DOHH2 (cell line): ENCODE data around the gene DHRS2.

Source experiments
- H3F3A ChIP-seq: fragments of 200-600 bp; sonication (generic), shearing (Covaris generic); 2 replicates; pipeline ENCODE4 v1.6.0; 2016; ENCODE audit warnings: antibody characterized with exemption, mild to moderate bottlenecking; ENCODE audit not compliant: control insufficient read depth, insufficient read depth
- H3K27ac ChIP-seq: fragments of 200-600 bp; sonication (generic); 2 replicates; pipeline ENCODE4 v1.5.1; 2014; ENCODE audit warnings: low read depth, mild to moderate bottlenecking, low read length, moderate library complexity
- H3K27me3 ChIP-seq: fragments of 200-600 bp; sonication (generic); 2 replicates; pipeline ENCODE4 v1.6.1; 2014; ENCODE audit warnings: mild to moderate bottlenecking, low read length, mixed read lengths; ENCODE audit not compliant: control insufficient read depth
- H3K36me3 ChIP-seq: fragments of 200-600 bp; sonication (generic); 2 replicates; pipeline ENCODE4 v1.6.1; 2014; ENCODE audit warnings: mild to moderate bottlenecking, low read length, moderate library complexity, mixed read lengths; ENCODE audit not compliant: control insufficient read depth
- H3K4me1 ChIP-seq: fragments of 200-600 bp; sonication (generic); 2 replicates; pipeline ENCODE4 v1.6.1; 2014; ENCODE audit warnings: mild to moderate bottlenecking, low read length, mixed read lengths; ENCODE audit not compliant: control insufficient read depth
- H3K4me2 ChIP-seq: fragments of 200-600 bp; sonication (generic); 2 replicates; pipeline ENCODE4 v1.6.0; 2014; ENCODE audit warnings: mild to moderate bottlenecking, low read length, moderate library complexity
- H3K4me3 ChIP-seq: fragments of 200-600 bp; sonication (generic); 2 replicates; pipeline ENCODE4 v1.5.1; 2014; ENCODE audit warnings: mild to moderate bottlenecking, low read length, mixed read lengths
- H3K79me2 ChIP-seq: fragments of 200-600 bp; sonication (generic); 2 replicates; pipeline ENCODE4 v1.6.1; 2014; ENCODE audit warnings: mild to moderate bottlenecking, low read length, mixed read lengths; ENCODE audit not compliant: control insufficient read depth
- H3K9me2 ChIP-seq: fragments of 200-600 bp; sonication (generic); replicated peaks from 2 replicates; pipeline ENCODE4 v1.6.1; 2014; ENCODE audit warnings: mild to moderate bottlenecking, low read length, mixed read lengths; ENCODE audit not compliant: control insufficient read depth
- H3K9me3 ChIP-seq: fragments of 200-600 bp; sonication (generic); 2 replicates; pipeline ENCODE4 v1.6.1; 2014; ENCODE audit warnings: antibody characterized with exemption, low read length, mixed read lengths; ENCODE audit not compliant: control insufficient read depth, insufficient read depth
- H4K20me1 ChIP-seq: fragments of 200-600 bp; sonication (generic); 2 replicates; pipeline ENCODE4 v1.6.0; 2014; ENCODE audit warnings: low read depth, mild to moderate bottlenecking, antibody characterized with exemption, low read length, moderate library complexity; ENCODE audit not compliant: control insufficient read depth, insufficient read depth
- CTCF ChIP-seq: fragments of 200-600 bp; sonication (generic); IDR thresholded peaks from one replicate; pipeline ENCODE4 v1.5.1; 2014; ENCODE audit warnings: antibody characterized with exemption, mild to moderate bottlenecking, low read depth, low read length; ENCODE audit not compliant: poor library complexity, severe bottlenecking
- EZH2phosphoT487 ChIP-seq: fragments of 200-600 bp; sonication (generic); IDR thresholded peaks from 2 replicates; pipeline ENCODE4 v1.6.1; 2017; ENCODE audit warnings: borderline replicate concordance, mild to moderate bottlenecking, antibody characterized with exemption, low read length, moderate library complexity, mixed read lengths

The DHRS2 gene

DNA sequence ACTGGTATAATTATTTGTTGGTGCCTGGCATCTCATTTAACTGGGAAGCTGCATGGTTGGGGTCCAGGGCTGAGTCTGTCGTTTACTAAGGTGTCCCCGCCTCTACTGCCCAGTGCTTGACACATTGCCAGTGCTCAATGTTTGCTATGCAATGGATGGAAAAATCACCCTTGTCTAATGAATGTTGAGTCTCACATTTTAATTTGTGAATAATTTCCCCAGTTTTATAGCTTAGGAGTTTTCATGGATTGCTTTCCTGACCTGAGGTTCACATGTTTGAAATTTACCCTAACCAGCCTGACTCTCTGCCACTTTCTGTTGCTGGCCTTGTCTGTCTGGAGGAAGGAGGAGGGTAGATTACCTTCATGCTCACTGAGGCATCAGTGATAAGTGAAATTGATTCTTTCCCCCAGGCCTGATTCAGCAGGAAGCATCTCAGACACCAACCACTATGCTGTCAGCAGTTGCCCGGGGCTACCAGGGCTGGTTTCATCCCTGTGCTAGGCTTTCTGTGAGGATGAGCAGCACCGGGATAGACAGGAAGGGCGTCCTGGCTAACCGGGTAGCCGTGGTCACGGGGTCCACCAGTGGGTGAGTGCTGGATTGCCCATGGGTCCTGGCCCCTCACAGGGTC is 2.4 kb downstream of the DHRS2 start:
- TF ChIP-seq EZH2phosphoT487 (no peak), CTCF (no peak)
- Histone ChIP-seq H3K27ac (no peak overlapping the region), H3K4me1 (no peaks in the 10 kb centered on the region), H4K20me1 (no peaks in the 10 kb centered on the region), H3K27me3 (no peaks in the 10 kb centered on the region), H3K9me3 (peaks cover 3% of the 10 kb centered on the region; the same call in 1 of the 2 replicates), H3K4me2 (no peak overlapping the region), H3K4me3 (no peak overlapping the region), H3F3A (no peaks in the 10 kb centered on the region), H3K36me3 (no peaks in the 10 kb centered on the region), H3K79me2 (no peaks in the 10 kb centered on the region), H3K9me2 (no peaks in the 10 kb centered on the region)

GRCh38 chr14:23639048-23639890 is 3.1 kb downstream of the DHRS2 start:
- no peaks in the 10 kb centered on the region for H3F3A ChIP-seq

DNA sequence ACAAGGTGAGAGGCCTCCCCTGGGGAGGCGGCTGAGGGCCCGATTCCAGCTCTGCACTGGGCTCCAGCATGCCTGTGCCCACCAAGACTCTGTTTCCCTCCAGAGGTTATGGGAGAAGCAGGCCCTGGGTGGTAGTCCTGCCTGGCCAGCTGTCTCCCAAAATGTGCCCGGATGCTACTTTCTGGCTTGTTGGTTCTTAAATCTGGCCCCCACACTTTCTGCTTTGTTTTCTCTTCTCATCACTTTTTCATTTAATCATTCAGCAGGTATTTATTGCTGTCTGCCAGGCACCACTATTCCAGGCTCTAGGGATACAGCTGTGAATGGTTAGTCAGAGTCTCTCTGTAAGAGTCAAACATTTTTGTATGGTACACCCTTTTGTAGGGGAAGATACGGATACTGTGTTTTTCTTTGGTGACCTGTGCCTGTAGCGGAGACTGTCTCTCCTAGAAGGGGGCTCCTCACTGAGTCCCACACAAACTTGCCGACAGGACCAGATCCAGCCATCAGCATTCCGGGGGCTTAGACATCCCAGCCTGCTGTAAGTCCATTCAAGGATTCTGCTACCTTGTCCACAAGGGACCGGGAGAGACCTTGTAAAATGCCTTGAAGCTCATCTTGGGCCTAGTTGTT is 3.8 kb downstream of the DHRS2 start:
- H3K27ac ChIP-seq = no peak overlapping the region
- peaks cover 3% of the 10 kb centered on the region; the same call in 1 of the 2 replicates for H3K9me3 ChIP-seq
- H3K27me3 ChIP-seq = no peaks in the 10 kb centered on the region
- H3K9me2 ChIP-seq = no peaks in the 10 kb centered on the region
- no peaks in the 10 kb centered on the region for H3K4me1 ChIP-seq
- no peaks in the 10 kb centered on the region for H3K36me3 ChIP-seq
- no peak for TF ChIP-seq EZH2phosphoT487
- TF ChIP-seq CTCF = no peak
- no peaks in the 10 kb centered on the region for H4K20me1 ChIP-seq
- no peaks in the 10 kb centered on the region for H3K79me2 ChIP-seq
- H3K4me3 ChIP-seq = no peak overlapping the region
- no peaks in the 10 kb centered on the region for H3F3A ChIP-seq
- H3K4me2 ChIP-seq = no peak overlapping the region

More at GRCh38 chr14:23639048-23639890, 3.1 kb downstream of the DHRS2 start:
- Histone ChIP-seq H3K4me1 (no peaks in the 10 kb centered on the region), H3K36me3 (no peaks in the 10 kb centered on the region), H3K27ac (no peak overlapping the region), H3K9me3 (peaks cover 3% of the 10 kb centered on the region; the same call in 1 of the 2 replicates), H4K20me1 (no peaks in the 10 kb centered on the region), H3K4me3 (no peak overlapping the region), H3K4me2 (no peak overlapping the region), H3K79me2 (no peaks in the 10 kb centered on the region), H3K9me2 (no peaks in the 10 kb centered on the region), H3K27me3 (no peaks in the 10 kb centered on the region)
- TF ChIP-seq EZH2phosphoT487 = no peak
- no peak for TF ChIP-seq CTCF
